Neuronal stem cell (in vitro differentiated cells): ENCODE measurements around the gene TXNDC16.

Experiments
- DNase-seq: peaks from one replicate; pipeline ENCODE4 v3.0.0-alpha.2; 2013; ENCODE audit warnings: low spot score
- H2AFZ ChIP-seq: one replicate; pipeline ENCODE4 v1.6.1; 2013; ENCODE audit warnings: mild to moderate bottlenecking, low read length, inconsistent platforms
- H2AK5ac ChIP-seq: 2 replicates; pipeline ENCODE4 v1.6.1; 2013; ENCODE audit warnings: low read depth, mild to moderate bottlenecking, inconsistent platforms, low read length, moderate library complexity, mixed read lengths
- H2BK120ac ChIP-seq: 2 replicates; pipeline ENCODE4 v1.6.1; 2013; ENCODE audit warnings: low read depth, mild to moderate bottlenecking, inconsistent platforms, low read length, moderate library complexity, mixed read lengths
- H2BK12ac ChIP-seq: one replicate; pipeline ENCODE4 v1.6.1; 2013; ENCODE audit warnings: low read length, inconsistent platforms
- H2BK15ac ChIP-seq: 2 replicates; pipeline ENCODE4 v1.6.1; 2013; ENCODE audit warnings: mild to moderate bottlenecking, low read length, inconsistent platforms, mixed read lengths
- H2BK5ac ChIP-seq: one replicate; pipeline ENCODE4 v1.6.1; 2013; ENCODE audit warnings: inconsistent platforms, mild to moderate bottlenecking, low read length, moderate library complexity
- H3K14ac ChIP-seq: one replicate; pipeline ENCODE4 v1.6.1; 2013; ENCODE audit warnings: low read length, inconsistent platforms
- H3K18ac ChIP-seq: 2 replicates; pipeline ENCODE4 v1.6.1; 2013; ENCODE audit warnings: low read length, inconsistent platforms
- H3K23ac ChIP-seq: 2 replicates; pipeline ENCODE4 v1.6.1; 2013; ENCODE audit warnings: low read depth, mild to moderate bottlenecking, mixed read lengths, low read length, inconsistent platforms; ENCODE audit not compliant: poor library complexity
- H3K27ac ChIP-seq: replicated peaks from 3 replicates; pipeline ENCODE4 v1.5.1; 2013; ENCODE audit warnings: low read length, inconsistent platforms
- H3K27me3 ChIP-seq, 3 experiments: 2 replicates each; pipeline ENCODE4 v1.6.1; 2013; ENCODE audit warnings: low read length in 3 of 3, mild to moderate bottlenecking in 2 of 3, inconsistent platforms in 1 of 3, low read depth in 1 of 3, mixed read lengths in 1 of 3, moderate library complexity in 1 of 3; ENCODE audit not compliant: control insufficient read depth in 3 of 3, insufficient read depth in 3 of 3
- H3K36me3 ChIP-seq, 2 donors: replicated peaks in 1 of 2; 2 replicates each; pipeline ENCODE4 v1.6.1; 2013; ENCODE audit warnings: low read length in 2 of 2; ENCODE audit not compliant: control insufficient read depth in 2 of 2, insufficient read depth in 2 of 2
- H3K4ac ChIP-seq: 2 replicates; pipeline ENCODE4 v1.6.1; 2013; ENCODE audit warnings: inconsistent platforms, mild to moderate bottlenecking, low read length, moderate library complexity
- H3K4me1 ChIP-seq, 2 donors: 1 replicate in 1 of 2; 2 replicates in 1 of 2; pipeline ENCODE4 v1.6.1; 2013; ENCODE audit warnings: low read length in 2 of 2, low read depth in 1 of 2; ENCODE audit not compliant: control insufficient read depth in 2 of 2, insufficient read depth in 1 of 2
- H3K4me2 ChIP-seq: one replicate; pipeline ENCODE4 v1.6.1; 2013; ENCODE audit warnings: mild to moderate bottlenecking, low read length, inconsistent platforms; ENCODE audit not compliant: insufficient read depth, poor library complexity, severe bottlenecking
- H3K4me3 ChIP-seq, 2 donors: 2 replicates each; pipeline ENCODE4 v1.5.1; 2013; ENCODE audit warnings: low read length in 2 of 2, mild to moderate bottlenecking in 2 of 2, inconsistent platforms in 1 of 2, moderate library complexity in 1 of 2
- H3K79me1 ChIP-seq: one replicate; pipeline ENCODE4 v1.6.1; 2013; ENCODE audit warnings: low read depth, mild to moderate bottlenecking, inconsistent platforms, low read length, moderate library complexity
- H3K9ac ChIP-seq: one replicate; pipeline ENCODE4 v1.6.1; 2013; ENCODE audit warnings: mild to moderate bottlenecking, low read depth, low read length, inconsistent platforms; ENCODE audit not compliant: poor library complexity
- H3K9me3 ChIP-seq, 2 donors: replicated peaks in 1 of 2; 2 replicates each; pipeline versions ENCODE3 to v1.6.1; 2013; ENCODE audit warnings: low read length in 2 of 2, mild to moderate bottlenecking in 2 of 2, inconsistent platforms in 1 of 2, low read depth in 1 of 2, mixed read lengths in 1 of 2, moderate library complexity in 1 of 2; ENCODE audit not compliant: control insufficient read depth in 2 of 2, insufficient read depth in 1 of 2
- H4K8ac ChIP-seq: one replicate; pipeline ENCODE4 v1.6.1; 2013; ENCODE audit warnings: low read depth, mild to moderate bottlenecking, inconsistent platforms, low read length, moderate library complexity
- H4K91ac ChIP-seq: one replicate; pipeline ENCODE4 v1.6.1; 2013; ENCODE audit warnings: low read length, low read depth, mild to moderate bottlenecking, inconsistent platforms; ENCODE audit not compliant: poor library complexity
- whole genome bisulfite sequencing, 2 donors: extraction: QIAGEN DNeasy Blood & Tissue Kit; methylation state at CpG; one replicate each; pipeline ENCODE4 v1.1.7; 2013; ENCODE audit warnings: missing lambda C conversion rate in 2 of 2, mixed read lengths in 1 of 2; ENCODE audit not compliant: insufficient read length in 2 of 2, insufficient replicate concordance in 1 of 2; ENCODE audit errors: extremely low coverage in 2 of 2; 5-methylcytosine and 5-hydroxymethylcytosine counted together

Gene TXNDC16

GRCh38 chr14:52527052-52527451 is 25.3 kb downstream of the TXNDC16 start:
- no CpG with 5 or more reads among the region's 4 CpGs for WGBS, 2 donors

GRCh38 chr14:52522581-52523345 is 29.5 kb downstream of the TXNDC16 start:
- H3K4me2 ChIP-seq: no peak overlapping the region
- no peak overlapping the region for H3K18ac ChIP-seq
- H2BK15ac ChIP-seq: no peak overlapping the region
- no peak overlapping the region for H3K14ac ChIP-seq
- no peak overlapping the region for H2BK120ac ChIP-seq
- H3K27me3 ChIP-seq: no peaks in the 10 kb centered on the region
- no peak overlapping the region for H2BK12ac ChIP-seq
- no peak overlapping the region for H2BK5ac ChIP-seq
- H2AK5ac ChIP-seq: no peak overlapping the region
- H3K4ac ChIP-seq: no peak overlapping the region
- H4K91ac ChIP-seq: no peak overlapping the region
- H3K27ac ChIP-seq: no peak overlapping the region
- no peak overlapping the region for H3K23ac ChIP-seq
- no peak overlapping the region for H3K9ac ChIP-seq
- H3K4me3 ChIP-seq: no peak overlapping the region
- no peak overlapping the region for H4K8ac ChIP-seq
- H3K79me1 ChIP-seq: no peaks in the 10 kb centered on the region
- no peaks in the 10 kb centered on the region for H3K36me3 ChIP-seq
- H3K4me1 ChIP-seq: no peaks in the 10 kb centered on the region
- no peak overlapping the region for H2AFZ ChIP-seq
- no peak for DNase-seq
- no peaks in the 10 kb centered on the region for H3K9me3 ChIP-seq

More at GRCh38 chr14:52527052-52527451, 25.3 kb downstream of the TXNDC16 start:
- H2AFZ ChIP-seq: no peak overlapping the region
- H3K9ac ChIP-seq: no peak overlapping the region
- H3K4me1 ChIP-seq: no peaks in the 10 kb centered on the region
- no peak overlapping the region for H3K23ac ChIP-seq
- H3K4me3 ChIP-seq: no peak overlapping the region
- H3K79me1 ChIP-seq: no peaks in the 10 kb centered on the region
- no peak overlapping the region for H2BK120ac ChIP-seq
- H2AK5ac ChIP-seq: no peak overlapping the region
- no peak overlapping the region for H3K4ac ChIP-seq
- DNase-seq: no peak
- H2BK5ac ChIP-seq: no peak overlapping the region
- no peaks in the 10 kb centered on the region for H3K9me3 ChIP-seq
- H3K18ac ChIP-seq: no peak overlapping the region
- H3K27ac ChIP-seq: no peak overlapping the region
- no peak overlapping the region for H3K4me2 ChIP-seq
- H2BK12ac ChIP-seq: no peak overlapping the region
- no peak overlapping the region for H4K8ac ChIP-seq
- H2BK15ac ChIP-seq: no peak overlapping the region
- H4K91ac ChIP-seq: no peak overlapping the region
- no peaks in the 10 kb centered on the region for H3K27me3 ChIP-seq
- no peak overlapping the region for H3K14ac ChIP-seq
- H3K36me3 ChIP-seq: no peaks in the 10 kb centered on the region

GRCh38 chr14:52522033-52522432 is 30.3 kb downstream of the TXNDC16 start:
- Histone ChIP-seq H3K27me3 (no peaks in the 10 kb centered on the region), H4K91ac (no peak overlapping the region), H2AFZ (no peak overlapping the region), H3K79me1 (no peaks in the 10 kb centered on the region), H2BK15ac (no peak overlapping the region), H3K4me3 (no peak overlapping the region), H3K23ac (no peak overlapping the region), H3K18ac (no peak overlapping the region), H2BK5ac (no peak overlapping the region), H3K14ac (no peak overlapping the region), H3K4me1 (no peaks in the 10 kb centered on the region), H2BK120ac (no peak overlapping the region), H2BK12ac (no peak overlapping the region), H3K9me3 (no peaks in the 10 kb centered on the region), H2AK5ac (no peak overlapping the region), H3K9ac (no peak overlapping the region), H4K8ac (no peak overlapping the region), H3K4me2 (no peak overlapping the region), H3K36me3 (no peaks in the 10 kb centered on the region), H3K27ac (no peak overlapping the region), H3K4ac (no peak overlapping the region)
- no peak for DNase-seq
- WGBS, 2 donors: no CpG with 5 or more reads among the region's 1 CpG

GRCh38 chr14:52514046-52514811 is 38.1 kb downstream of the TXNDC16 start:
- no peaks in the 10 kb centered on the region for H3K36me3 ChIP-seq
- H3K4me1 ChIP-seq: no peaks in the 10 kb centered on the region
- no peak overlapping the region for H2BK5ac ChIP-seq
- no peak overlapping the region for H2BK15ac ChIP-seq
- no peak overlapping the region for H4K91ac ChIP-seq
- no peak overlapping the region for H3K4me2 ChIP-seq
- no peak for DNase-seq
- no CpG with 5 or more reads among the region's 4 CpGs for WGBS, 2 donors
- H3K27ac ChIP-seq: no peak overlapping the region
- H3K14ac ChIP-seq: no peak overlapping the region
- no peak overlapping the region for H3K4ac ChIP-seq
- no peaks in the 10 kb centered on the region for H3K79me1 ChIP-seq
- H3K4me3 ChIP-seq: no peak overlapping the region
- H2AK5ac ChIP-seq: no peak overlapping the region
- no peaks in the 10 kb centered on the region for H3K27me3 ChIP-seq
- no peak overlapping the region for H2BK120ac ChIP-seq
- no peak overlapping the region for H3K18ac ChIP-seq
- no peak overlapping the region for H2BK12ac ChIP-seq
- no peak overlapping the region for H3K9ac ChIP-seq
- no peak overlapping the region for H2AFZ ChIP-seq
- no peak overlapping the region for H4K8ac ChIP-seq
- no peak overlapping the region for H3K23ac ChIP-seq
- no peaks in the 10 kb centered on the region for H3K9me3 ChIP-seq
